GM12878 (cell line): ENCODE results near the gene ZNF839.

Source experiments
- FOXK2 ChIP-seq: fragments of 450-650 bp; IDR thresholded peaks from 2 replicates; pipeline ENCODE4 v1.6.1; 2017; ENCODE audit warnings: mild to moderate bottlenecking, moderate library complexity
- JUND ChIP-seq: IDR thresholded peaks from 2 replicates; pipeline ENCODE4 v1.6.1; 2012; ENCODE audit warnings: low read depth, mild to moderate bottlenecking, low read length, improper control_type of control experiment, moderate library complexity
- NFYB ChIP-seq: IDR thresholded peaks from 2 replicates; pipeline ENCODE4 v1.6.1; 2011; ENCODE audit warnings: low read depth, mild to moderate bottlenecking, low read length, improper control_type of control experiment, moderate library complexity; ENCODE audit not compliant: insufficient read depth
- POLR2AphosphoS5 ChIP-seq: IDR thresholded peaks from 2 replicates; pipeline ENCODE4 v1.6.1; 2011; ENCODE audit warnings: mild to moderate bottlenecking, low read length, inconsistent platforms
- YY1 ChIP-seq: IDR thresholded peaks from 2 replicates; pipeline ENCODE4 v1.6.1; 2011; ENCODE audit warnings: low read depth, mild to moderate bottlenecking, low read length
- TF ChIP-seq, protein P1 (sequence below): IDR thresholded peaks from 2 replicates; pipeline ENCODE4 v1.6.1; 2012; ENCODE audit warnings: low read depth, low read length, improper control_type of control experiment
- TF ChIP-seq, protein P2 (sequence below), 3 experiments: IDR thresholded peaks in 2 of 3; conservative IDR thresholded peaks in 1 of 3; 2 replicates each; pipeline ENCODE4 v1.5.1; 2011; ENCODE audit warnings: low read depth in 3 of 3, low read length in 3 of 3, mild to moderate bottlenecking in 3 of 3, control low read depth in 2 of 3, moderate library complexity in 2 of 3, inconsistent platforms in 1 of 3, mixed read lengths in 1 of 3; ENCODE audit not compliant: control insufficient read depth in 2 of 3, insufficient read depth in 1 of 3; ENCODE audit errors: extremely low read depth in 1 of 3

DNA sequence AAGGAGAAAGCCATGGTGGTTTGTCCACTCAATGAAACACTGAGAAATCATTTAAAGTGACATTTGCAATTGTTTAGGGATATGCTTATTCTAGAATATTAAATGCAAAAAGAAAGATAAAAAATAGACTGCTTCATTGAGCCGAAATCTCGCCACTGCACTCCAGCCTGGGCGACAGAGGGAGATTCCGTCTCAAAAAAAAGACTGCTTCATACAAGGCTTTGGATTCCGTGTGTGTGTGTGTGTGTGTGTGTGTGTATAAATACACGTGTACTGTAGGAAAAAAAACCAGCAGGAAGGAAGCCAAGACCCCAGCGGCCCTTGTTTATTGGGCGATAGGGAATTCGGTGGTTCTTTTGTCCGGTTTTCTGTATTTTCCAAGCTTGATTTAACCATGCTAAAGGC, 3.2 kb upstream of the ZNF839 start:
- TF ChIP-seq, protein P1, sequence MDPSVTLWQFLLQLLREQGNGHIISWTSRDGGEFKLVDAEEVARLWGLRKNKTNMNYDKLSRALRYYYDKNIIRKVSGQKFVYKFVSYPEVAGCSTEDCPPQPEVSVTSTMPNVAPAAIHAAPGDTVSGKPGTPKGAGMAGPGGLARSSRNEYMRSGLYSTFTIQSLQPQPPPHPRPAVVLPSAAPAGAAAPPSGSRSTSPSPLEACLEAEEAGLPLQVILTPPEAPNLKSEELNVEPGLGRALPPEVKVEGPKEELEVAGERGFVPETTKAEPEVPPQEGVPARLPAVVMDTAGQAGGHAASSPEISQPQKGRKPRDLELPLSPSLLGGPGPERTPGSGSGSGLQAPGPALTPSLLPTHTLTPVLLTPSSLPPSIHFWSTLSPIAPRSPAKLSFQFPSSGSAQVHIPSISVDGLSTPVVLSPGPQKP = no peak
- TF ChIP-seq NFYB (no peak), FOXK2 (no peak), YY1 (no peak), JUND (no peak), POLR2AphosphoS5 (no peak)
- TF ChIP-seq, protein P2, sequence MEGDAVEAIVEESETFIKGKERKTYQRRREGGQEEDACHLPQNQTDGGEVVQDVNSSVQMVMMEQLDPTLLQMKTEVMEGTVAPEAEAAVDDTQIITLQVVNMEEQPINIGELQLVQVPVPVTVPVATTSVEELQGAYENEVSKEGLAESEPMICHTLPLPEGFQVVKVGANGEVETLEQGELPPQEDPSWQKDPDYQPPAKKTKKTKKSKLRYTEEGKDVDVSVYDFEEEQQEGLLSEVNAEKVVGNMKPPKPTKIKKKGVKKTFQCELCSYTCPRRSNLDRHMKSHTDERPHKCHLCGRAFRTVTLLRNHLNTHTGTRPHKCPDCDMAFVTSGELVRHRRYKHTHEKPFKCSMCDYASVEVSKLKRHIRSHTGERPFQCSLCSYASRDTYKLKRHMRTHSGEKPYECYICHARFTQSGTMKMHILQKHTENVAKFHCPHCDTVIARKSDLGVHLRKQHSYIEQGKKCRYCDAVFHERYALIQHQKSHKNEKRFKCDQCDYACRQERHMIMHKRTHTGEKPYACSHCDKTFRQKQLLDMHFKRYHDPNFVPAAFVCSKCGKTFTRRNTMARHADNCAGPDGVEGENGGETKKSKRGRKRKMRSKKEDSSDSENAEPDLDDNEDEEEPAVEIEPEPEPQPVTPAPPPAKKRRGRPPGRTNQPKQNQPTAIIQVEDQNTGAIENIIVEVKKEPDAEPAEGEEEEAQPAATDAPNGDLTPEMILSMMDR (IDR thresholded peaks at IDR 0.05 in 2 of 3, conservative IDR thresholded peaks at IDR 0.05 in 1 of 3; ENCODE audit: control insufficient read depth in 2 of 3, extremely low read depth in 1 of 3, insufficient read depth in 1 of 3, low read depth in 3 of 3, low read length in 3 of 3) = no peak
